NCI-H226 (cell line): ENCODE measurements around the gene NISCH.

Experiments used
- DNase-seq: peaks from one replicate; pipeline ENCODE4 v3.0.0-alpha.2; 2015

Gene NISCH

DNA sequence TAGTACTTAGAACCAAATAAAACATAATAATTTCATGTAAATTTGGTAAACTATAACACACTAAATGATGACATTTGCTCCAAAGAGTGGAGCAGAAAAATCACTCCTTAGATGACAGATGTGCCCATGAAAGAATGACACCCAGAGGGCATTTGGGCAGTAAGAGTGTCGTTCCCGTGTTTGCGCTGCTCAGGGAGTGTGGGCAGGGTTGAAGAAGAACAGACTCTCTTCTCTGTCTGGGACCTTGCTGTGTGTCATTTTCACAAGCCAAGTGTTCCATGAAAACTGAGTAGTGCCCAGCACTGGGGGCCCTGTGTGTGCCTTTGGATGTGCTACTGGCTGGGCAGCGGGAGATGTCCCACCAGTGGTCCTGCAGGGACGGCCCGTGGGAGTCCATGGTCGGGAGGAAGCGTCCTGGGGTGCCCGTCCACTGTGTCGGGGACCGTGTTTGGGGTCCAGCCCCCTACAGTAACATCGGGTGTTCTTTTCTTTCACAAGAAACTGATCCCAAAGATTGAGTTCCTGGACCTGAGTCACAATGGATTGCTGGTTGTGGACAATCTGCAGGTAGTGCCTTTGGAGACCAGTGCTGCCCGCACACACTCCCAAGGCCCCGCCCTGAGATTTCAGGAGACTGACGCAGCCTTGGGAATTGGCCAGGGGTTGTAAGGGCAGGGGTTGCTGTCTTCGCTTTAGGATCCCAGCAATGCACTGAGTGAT lies 21.8 kb downstream of the NISCH start:
- no peak for DNase-seq

DNA sequence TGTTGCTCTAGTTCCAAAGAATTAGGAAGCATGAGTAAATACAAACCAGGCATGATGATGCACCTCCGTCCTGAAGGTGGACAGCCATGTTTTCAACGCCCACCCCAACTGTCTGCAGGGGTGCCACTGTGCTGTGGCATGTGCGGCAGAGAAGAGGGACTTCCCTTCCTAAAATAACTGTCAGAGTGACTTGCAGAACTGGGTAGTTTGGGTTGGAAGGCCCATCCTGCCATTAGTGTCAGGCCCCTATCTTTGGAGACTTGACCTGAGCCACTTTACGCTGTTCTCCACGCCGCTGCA lies 22.3 kb downstream of the NISCH start:
- DNase-seq, result no peak

DNA sequence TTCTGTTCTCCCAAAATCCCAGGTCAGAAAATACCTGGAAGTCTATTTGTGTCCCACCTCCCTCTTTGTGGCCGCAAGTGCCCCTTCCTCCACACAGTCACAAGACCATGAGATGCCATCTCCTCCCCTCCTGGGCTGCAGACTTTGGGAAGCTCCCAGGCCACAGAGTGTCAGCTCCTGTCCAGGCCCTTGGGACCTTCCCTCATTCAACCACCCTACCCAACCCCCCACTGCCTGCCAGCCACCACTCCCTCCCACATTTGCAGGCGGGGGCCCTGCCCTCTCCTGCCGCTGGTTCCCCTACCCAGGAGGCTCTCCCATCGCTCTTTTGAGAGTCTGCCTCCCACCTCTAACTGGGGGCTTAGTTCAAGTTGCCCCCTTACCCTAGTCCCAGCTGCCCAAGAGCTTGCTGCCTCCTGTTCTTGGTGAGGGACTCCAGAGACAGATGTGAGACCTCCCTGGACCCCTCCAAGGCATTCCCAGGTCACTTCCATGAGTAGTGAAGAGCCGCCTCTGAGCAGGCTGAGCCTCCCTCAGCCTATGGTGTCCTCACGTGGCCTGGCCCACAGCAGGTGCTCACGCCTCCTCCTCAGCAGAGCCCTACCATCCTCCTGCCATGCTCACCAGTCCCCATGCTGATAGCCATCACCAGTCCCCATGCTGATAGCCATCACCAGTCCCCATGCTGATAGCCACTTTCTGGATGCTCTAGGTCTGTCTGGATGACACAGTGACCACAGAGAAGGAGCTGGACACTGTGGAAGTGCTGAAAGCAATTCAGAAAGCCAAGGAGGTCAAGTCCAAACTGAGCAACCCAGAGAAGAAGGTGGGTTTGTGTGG lies 23.9 kb downstream of the NISCH start:
- DNase-seq, result no peak

DNA sequence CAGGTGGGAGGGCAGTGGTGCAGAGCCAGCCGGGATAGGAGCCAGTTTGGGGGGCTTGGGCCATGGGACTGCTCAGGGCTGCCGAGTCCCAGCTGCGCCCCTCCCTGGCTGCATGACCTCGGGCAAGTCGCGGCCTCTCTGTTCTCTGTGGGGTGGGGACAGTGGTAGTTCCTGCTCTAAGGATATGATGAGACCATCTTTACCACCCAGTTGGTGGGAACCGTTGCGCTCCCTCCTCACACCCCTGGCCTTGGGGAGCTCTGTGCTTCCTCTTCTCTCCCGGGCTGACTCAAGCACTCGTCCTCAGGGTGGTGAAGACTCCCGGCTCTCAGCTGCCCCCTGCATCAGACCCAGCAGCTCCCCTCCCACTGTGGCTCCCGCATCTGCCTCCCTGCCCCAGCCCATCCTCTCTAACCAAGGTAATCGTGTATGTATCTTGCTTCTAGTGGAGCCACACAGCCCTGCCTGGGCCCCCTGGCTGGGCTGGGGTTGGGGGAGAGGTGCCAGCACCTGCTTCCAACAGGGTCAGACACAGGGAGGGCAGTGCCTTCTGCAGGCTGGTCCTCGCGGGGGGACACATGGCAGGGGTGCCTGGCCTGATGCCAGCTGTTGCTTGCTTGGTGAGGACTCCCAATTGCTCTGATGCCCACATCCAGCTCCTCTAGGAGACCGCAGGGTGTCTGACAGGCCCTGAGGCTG lies 24.6 kb downstream of the NISCH start:
- no peak for DNase-seq

DNA sequence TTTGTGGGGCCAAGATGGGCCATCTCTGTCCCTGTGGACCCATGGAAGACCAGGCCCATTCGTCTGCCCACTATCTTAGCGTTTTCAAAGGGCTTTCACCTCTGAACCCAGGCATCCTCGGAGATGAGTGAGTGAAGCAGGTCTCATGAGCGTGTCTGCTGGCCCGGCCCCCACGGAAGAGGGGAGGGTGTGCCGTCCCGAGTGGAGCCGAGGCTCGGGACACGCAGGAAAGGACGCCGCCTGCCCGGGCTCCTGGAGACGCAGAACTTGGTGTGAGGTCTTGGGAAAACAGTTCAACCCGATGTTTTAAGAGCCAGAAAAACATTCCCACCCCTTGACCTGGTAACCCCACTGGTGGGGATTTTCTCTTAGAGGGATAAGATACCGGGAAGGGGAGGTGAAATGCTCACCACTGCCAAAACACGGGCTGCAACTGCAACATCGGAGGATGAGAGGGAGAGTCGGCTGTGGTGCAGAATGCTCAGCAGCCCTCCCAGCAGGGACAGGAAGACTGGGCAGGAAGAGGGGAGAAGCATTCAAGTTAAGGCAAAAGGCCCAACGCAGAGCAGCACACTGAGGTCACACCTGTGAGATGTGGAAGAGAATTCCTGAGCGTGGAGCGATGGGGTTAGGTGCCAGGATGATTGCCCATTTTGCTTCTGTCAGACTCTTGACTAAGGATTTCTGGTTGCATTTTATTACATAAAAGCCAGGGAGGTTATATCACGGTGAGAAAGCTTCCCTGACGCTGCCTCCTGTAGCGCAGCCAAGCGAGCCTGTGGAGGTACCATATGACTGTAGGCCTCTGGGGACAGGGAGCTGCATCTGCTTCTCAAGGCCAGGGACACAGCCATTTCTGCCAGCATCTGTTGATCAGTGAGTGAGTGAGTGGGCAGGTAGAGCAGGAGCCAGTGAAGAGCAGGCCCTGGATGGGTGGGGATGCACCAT lies 25.6 kb downstream of the NISCH start:
- no peak for DNase-seq

DNA sequence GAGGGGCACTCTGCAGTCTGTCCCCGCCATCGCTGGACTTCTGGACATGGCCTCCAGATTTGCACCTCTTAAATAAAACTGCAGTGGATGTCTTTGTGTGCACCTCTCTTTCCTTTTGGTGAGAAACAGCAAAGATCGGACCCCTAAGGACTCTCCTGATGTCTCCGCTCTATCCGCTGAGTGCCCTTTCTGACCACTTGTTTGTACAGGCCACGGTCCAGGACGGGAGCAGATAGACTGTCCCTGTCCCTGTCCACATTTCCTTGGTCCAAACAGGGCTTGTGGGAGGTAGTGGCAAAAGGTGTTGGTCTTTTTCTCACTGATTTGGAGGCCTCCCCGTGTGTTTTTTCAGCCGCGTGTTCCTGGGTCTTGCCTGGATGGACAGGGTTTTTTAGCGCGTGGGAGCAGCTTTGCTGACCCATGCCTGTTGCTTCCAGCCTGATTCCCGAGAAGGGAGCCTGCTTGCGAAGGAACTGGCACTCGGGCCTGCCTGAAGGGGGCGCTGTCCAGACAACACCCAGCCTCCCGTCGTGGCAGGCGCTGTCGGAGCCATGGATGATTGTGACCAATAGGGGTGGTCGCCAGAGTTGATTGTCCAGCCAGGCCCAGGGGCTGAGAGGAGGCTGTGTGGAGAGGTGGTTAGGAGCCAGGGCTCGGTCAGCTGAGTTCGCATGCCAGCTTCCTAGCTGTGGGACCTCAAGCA lies 26.6 kb downstream of the NISCH start:
- no peak for DNase-seq

DNA sequence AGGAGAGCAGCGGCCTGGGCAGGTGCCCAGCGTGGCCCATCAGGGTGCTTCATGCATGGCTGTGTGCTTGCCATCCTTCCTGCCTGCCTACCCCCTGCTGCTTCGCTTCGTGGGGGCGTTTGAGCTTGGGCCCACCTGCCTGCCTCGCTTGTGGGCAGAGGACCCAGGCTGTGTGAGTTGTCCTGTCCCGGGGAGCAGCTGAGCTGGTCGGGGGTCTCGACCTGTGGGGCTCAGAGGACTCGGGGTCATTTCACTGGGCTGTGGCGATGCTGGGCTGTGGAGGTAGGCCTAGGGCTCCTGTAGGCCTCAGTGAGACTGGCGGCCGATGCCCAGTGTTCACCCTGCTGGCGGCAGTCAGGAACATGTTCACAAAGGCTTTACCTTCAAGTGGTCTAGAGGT lies 27.7 kb downstream of the NISCH start:
- no peak for DNase-seq

DNA sequence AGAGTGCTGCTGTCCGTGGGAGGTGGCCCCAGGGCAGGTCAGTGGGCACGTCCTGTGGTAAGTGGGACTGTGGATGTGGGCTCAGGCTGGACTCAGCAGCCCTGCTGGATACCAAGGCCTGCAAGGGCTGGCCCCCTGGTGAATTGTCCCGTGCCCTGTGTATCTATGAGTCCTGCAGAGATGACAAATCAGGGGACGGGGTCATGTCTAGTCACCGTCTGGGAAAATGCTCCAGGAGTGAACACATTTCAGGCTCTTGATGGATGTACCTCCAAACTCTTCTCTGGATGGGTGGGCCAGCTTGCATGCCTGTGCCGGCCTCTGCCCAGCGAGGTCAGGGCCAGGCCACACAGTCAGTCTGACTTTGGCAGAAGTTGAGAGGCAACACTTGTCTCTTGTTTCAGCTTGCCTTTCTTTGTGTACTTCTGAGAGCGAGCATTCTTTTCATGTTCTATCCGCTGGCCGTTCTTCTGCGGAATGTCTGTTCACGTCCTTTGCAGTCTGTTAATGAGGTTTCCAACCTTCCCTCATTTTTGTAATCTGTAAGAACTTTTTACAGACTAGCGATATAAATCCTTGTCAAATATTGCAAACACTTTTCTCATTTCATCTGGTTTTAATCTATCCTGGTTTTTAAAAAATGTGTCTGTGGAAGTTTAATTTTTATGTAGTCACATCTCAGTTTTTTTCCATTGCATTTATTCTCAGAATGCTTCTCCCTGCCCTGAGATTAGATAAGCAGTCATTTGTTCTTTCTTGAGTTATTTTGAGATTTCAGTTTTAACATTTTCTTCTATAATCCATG lies 28.4 kb downstream of the NISCH start:
- DNase-seq, result no peak

DNA sequence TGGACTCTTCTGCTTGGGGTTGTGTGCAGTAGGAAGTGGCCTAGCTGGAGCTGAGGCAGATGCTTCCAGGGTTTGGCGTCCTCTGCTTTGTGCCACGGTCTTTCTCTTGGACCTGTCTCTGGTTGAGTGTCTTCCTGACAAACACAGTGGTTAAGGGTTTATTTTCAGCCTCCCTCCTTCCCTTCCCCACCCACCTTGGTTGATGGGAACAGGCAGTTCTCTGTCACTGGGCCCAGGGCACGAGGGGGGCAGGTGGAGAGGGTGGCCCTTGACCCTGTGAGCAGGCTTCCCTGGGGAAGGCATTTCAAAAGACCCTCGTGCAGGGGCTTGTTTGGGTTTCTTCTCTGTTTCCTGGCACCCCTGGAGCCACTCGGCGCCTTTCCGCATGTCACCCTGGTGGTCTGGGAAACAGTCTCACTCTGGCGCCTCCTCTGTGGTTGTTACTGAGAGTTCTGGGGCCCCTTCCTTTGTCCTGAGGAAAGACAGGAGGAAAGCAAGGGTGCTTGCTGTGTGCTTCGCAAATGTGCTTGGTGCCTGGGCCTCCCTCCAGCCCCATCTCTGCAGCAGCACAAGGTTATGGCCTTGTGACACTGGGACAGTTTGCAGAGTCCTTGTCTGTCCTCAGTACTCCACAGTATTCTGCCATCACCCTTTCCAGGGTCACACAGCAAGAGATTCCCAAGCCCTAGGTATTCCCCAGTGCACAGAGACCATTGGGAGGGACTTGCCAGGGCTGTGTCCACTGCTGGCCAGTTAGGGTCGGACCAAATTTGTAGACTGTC lies 29.5 kb downstream of the NISCH start:
- DNase-seq, result no peak

DNA sequence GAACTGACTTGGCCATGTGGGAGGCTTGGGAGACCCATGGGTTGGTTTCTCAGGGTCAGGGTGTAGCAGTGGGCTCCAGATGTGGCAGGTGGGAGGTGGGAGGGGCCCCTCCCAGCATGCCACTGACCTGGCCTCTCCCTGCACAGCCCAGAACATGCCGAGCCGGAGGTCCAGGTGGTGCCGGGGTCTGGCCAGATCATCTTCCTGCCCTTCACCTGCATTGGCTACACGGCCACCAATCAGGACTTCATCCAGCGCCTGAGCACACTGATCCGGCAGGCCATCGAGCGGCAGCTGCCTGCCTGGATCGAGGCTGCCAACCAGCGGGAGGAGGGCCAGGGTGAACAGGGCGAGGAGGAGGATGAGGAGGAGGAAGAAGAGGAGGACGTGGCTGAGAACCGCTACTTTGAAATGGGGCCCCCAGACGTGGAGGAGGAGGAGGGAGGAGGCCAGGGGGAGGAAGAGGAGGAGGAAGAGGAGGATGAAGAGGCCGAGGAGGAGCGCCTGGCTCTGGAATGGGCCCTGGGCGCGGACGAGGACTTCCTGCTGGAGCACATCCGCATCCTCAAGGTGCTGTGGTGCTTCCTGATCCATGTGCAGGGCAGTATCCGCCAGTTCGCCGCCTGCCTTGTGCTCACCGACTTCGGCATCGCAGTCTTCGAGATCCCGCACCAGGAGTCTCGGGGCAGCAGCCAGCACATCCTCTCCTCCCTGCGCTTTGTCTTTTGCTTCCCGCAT lies 31.8 kb downstream of the NISCH start:
- DNase-seq, result no peak

DNA sequence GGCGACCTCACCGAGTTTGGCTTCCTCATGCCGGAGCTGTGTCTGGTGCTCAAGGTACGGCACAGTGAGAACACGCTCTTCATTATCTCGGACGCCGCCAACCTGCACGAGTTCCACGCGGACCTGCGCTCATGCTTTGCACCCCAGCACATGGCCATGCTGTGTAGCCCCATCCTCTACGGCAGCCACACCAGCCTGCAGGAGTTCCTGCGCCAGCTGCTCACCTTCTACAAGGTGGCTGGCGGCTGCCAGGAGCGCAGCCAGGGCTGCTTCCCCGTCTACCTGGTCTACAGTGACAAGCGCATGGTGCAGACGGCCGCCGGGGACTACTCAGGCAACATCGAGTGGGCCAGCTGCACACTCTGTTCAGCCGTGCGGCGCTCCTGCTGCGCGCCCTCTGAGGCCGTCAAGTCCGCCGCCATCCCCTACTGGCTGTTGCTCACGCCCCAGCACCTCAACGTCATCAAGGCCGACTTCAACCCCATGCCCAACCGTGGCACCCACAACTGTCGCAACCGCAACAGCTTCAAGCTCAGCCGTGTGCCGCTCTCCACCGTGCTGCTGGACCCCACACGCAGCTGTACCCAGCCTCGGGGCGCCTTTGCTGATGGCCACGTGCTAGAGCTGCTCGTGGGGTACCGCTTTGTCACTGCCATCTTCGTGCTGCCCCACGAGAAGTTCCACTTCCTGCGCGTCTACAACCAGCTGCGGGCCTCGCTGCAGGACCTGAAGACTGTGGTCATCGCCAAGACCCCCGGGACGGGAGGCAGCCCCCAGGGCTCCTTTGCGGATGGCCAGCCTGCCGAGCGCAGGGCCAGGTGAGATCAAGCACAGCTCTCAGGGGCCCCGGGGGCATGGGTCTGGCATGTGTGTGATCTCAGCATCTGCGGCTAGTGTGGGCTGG lies 32.6 kb downstream of the NISCH start:
- no peak for DNase-seq

DNA sequence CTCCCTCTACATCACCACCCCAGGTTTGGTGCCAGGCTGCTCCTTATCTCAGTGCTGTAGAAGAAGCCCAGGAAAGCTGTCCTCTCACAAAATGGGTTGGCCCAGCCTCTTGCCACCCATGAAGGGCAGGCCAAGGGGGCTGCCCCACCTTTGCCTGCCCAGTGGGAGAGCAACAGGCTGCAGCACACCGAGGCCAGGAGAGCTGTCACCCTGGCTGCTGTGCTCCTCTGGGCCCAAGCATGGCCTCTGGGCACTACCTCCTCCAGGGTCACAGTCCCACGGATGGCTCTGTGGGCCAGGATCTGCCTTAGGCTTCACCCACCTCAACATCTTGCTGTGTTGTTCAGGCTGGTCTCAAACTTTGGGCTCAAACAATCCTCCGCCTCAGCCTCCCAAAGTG lies 33.3 kb downstream of the NISCH start:
- DNase-seq, result no peak

DNA sequence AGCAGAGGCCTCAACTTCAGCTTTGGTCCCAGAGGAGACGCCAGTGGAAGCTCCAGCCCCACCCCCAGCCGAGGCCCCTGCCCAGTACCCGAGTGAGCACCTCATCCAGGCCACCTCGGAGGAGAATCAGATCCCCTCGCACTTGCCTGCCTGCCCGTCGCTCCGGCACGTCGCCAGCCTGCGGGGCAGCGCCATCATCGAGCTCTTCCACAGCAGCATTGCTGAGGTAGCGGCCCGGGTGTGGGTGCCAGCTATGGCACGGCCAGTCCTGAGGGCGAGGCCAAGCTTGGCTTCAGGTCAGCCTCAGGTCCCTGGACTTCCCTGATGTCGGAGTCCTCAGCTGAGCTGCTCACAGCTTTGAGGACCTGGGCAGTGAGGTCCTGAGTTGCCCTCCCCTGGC lies 34.0 kb downstream of the NISCH start:
- no peak for DNase-seq

DNA sequence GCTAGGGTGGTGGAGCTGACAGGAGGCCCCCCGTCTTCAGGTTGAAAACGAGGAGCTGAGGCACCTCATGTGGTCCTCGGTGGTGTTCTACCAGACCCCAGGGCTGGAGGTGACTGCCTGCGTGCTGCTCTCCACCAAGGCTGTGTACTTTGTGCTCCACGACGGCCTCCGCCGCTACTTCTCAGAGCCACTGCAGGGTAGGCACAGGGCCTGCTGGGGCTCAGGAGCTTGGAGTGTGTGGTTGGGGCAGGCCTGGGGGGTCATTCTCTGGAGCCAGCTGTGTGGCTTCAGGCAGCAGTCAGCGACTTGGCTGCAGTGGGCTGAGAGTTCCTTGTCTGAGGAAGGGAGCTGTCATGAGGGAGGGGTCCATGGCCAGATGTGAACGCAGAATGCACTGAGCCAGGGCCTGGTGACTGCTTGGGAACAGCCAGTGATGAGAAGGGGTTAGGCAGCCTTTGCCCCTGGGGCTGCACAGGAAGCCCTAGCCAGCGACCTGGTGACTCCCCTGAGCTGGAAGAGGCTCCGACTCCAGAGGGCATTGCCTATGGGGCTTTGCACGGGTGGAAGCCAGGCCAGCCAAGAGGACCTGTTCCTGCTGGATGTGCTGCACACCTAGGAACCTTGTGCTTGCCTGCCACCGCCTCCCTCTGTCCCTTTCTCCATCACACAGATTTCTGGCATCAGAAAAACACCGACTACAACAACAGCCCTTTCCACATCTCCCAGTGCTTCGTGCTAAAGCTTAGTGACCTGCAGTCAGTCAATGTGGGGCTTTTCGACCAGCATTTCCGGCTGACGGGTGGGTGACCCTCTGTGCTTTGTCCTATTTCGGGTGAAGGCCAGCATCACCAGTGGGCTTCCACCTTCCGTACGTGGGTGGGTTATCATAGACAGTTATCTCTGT lies 34.9 kb downstream of the NISCH start:
- DNase-seq, result no peak

DNA sequence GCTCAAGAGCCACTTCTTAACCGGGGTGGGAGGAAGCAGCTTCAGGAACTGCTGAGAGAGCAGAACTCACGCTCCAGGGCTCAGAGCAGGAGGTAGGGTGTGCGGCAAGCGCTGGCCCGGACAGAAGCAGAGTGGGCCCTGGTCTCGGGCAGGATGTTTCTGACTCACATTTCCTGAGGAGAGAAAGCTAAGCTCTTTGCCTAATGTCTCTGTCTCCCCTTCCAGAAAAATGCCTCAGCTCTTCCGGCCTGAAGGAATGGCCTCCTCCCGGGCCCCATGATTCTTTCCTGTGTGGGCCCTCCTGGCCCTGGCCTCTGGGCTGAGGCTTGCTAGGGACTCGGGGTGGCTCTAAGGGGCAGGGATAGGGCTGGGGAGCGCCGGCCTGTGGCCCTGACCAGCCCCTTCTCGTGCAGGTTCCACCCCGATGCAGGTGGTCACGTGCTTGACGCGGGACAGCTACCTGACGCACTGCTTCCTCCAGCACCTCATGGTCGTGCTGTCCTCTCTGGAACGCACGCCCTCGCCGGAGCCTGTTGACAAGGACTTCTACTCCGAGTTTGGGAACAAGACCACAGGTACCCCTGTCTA lies 35.6 kb downstream of the NISCH start:
- no peak for DNase-seq

DNA sequence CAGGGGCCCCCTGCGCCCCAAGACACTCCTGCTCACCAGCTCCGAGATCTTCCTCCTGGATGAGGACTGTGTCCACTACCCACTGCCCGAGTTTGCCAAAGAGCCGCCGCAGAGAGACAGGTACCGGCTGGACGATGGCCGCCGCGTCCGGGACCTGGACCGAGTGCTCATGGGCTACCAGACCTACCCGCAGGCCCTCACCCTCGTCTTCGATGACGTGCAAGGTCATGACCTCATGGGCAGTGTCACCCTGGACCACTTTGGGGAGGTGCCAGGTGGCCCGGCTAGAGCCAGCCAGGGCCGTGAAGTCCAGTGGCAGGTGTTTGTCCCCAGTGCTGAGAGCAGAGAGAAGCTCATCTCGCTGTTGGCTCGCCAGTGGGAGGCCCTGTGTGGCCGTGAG lies 36.7 kb downstream of the NISCH start:
- DNase-seq, result no peak
